IMR-90 (cell line): ENCODE data around the gene ZNF688. TPM values are rescaled to one million over a fixed set of nuclear protein-coding genes. Genes with fewer than 3 reads are reported as not detected.

ENCODE experiments used
- ATAC-seq: fragments of 200-7000 bp; cut with Tn5 transposase; 2 replicates; pipeline ENCODE4 v1.9.1; 2020; ENCODE audit warnings: low read depth, mild to moderate bottlenecking, moderate library complexity
- BruUV-seq: library from RNA; stranded (reverse); fragments of 400-500 nt; replicated peaks from 2 replicates; lab custom pipeline; 2021; lab: Mats Ljungman, UMichigan
- CTCF ChIA-PET: fragments of 300-600 bp; formaldehyde crosslinking; extraction: SDS; loops from one replicate; lab custom pipeline; 2021; ENCODE audit warnings: antibody characterized with exemption; lab: Yijun Ruan, JAX
- POLR2A ChIA-PET: fragments of 300-600 bp; sonication (Branson Sonifier 250); formaldehyde crosslinking; loops from one replicate; lab custom pipeline; 2022; ENCODE audit warnings: antibody characterized with exemption; ENCODE audit not compliant: unreplicated experiment; lab: Charles Lee
- DNase-seq: peaks from one replicate; pipeline ENCODE4 v3.0.0; 2013
- H2AFZ ChIP-seq: replicated peaks from 2 replicates; pipeline ENCODE3; 2013; ENCODE audit warnings: low read length, mild to moderate bottlenecking; ENCODE audit not compliant: poor library complexity
- H2AK5ac ChIP-seq: 2 replicates; pipeline ENCODE4 v1.6.1; 2013; ENCODE audit warnings: low read depth, low read length, inconsistent platforms
- H2AK9ac ChIP-seq: replicated peaks from 2 replicates; pipeline ENCODE3; 2013; ENCODE audit warnings: mild to moderate bottlenecking, low read depth, low read length, moderate library complexity; ENCODE audit not compliant: poor library complexity
- H2BK120ac ChIP-seq: 2 replicates; pipeline ENCODE4 v1.6.1; 2013; ENCODE audit warnings: low read depth, low read length, inconsistent platforms
- H2BK15ac ChIP-seq: 3 replicates; pipeline ENCODE4 v1.6.1; 2013; ENCODE audit warnings: low read depth, low read length, inconsistent platforms
- H2BK20ac ChIP-seq: 2 replicates; pipeline ENCODE4 v1.6.1; 2013; ENCODE audit warnings: low read depth, mild to moderate bottlenecking, inconsistent platforms, low read length, moderate library complexity
- H2BK5ac ChIP-seq: 2 replicates; pipeline ENCODE4 v1.6.1; 2013; ENCODE audit warnings: mild to moderate bottlenecking, low read depth, low read length, inconsistent platforms; ENCODE audit not compliant: poor library complexity, severe bottlenecking
- H3K14ac ChIP-seq: replicated peaks from 2 replicates; pipeline ENCODE4 v1.6.1; 2013; ENCODE audit warnings: low read depth, low read length, inconsistent platforms
- H3K18ac ChIP-seq: 2 replicates; pipeline ENCODE4 v1.6.1; 2013; ENCODE audit warnings: low read depth, low read length, control low read depth
- H3K23ac ChIP-seq: 2 replicates; pipeline ENCODE4 v1.6.1; 2013; ENCODE audit warnings: low read depth, low read length, inconsistent platforms
- H3K27ac ChIP-seq: 2 replicates; pipeline ENCODE4 v1.5.1; 2013; ENCODE audit warnings: mild to moderate bottlenecking, control low read depth, low read length; ENCODE audit not compliant: insufficient read depth
- H3K27me3 ChIP-seq: 2 replicates; pipeline ENCODE4 v1.6.1; 2013; ENCODE audit warnings: low read length; ENCODE audit not compliant: control insufficient read depth, insufficient read depth
- H3K36me3 ChIP-seq: 2 replicates; pipeline ENCODE4 v1.6.1; 2013; ENCODE audit warnings: low read length, mixed read lengths; ENCODE audit not compliant: control insufficient read depth, insufficient read depth
- H3K4ac ChIP-seq: 2 replicates; pipeline ENCODE4 v1.6.1; 2013; ENCODE audit warnings: low read depth, low read length, inconsistent platforms
- H3K4me1 ChIP-seq: 2 replicates; pipeline ENCODE4 v1.6.1; 2013; ENCODE audit warnings: low read length, mixed read lengths; ENCODE audit not compliant: control insufficient read depth, insufficient read depth
- H3K4me2 ChIP-seq: 2 replicates; pipeline ENCODE4 v1.6.1; 2013; ENCODE audit warnings: low read depth, mild to moderate bottlenecking, control low read depth, low read length, moderate library complexity
- H3K4me3 ChIP-seq: 2 replicates; pipeline ENCODE4 v1.5.1; 2013; ENCODE audit warnings: low read depth, mild to moderate bottlenecking, control low read depth, low read length, moderate library complexity; ENCODE audit not compliant: insufficient read depth
- H3K56ac ChIP-seq: 2 replicates; pipeline ENCODE4 v1.6.1; 2013; ENCODE audit warnings: low read length, inconsistent platforms; ENCODE audit not compliant: insufficient read depth; ENCODE audit errors: extremely low read depth
- H3K79me1 ChIP-seq, 2 experiments: 2 replicates each; pipeline ENCODE4 v1.6.1; 2013; ENCODE audit warnings: low read length in 2 of 2, inconsistent platforms in 1 of 2, low read depth in 1 of 2
- H3K9ac ChIP-seq: 2 replicates; pipeline ENCODE4 v1.6.1; 2013; ENCODE audit warnings: low read depth, low read length, control low read depth
- H3K9me1 ChIP-seq: 2 replicates; pipeline ENCODE4 v1.6.1; 2013; ENCODE audit warnings: low read length, inconsistent platforms; ENCODE audit not compliant: insufficient read depth
- H3K9me3 ChIP-seq: 2 replicates; pipeline ENCODE4 v1.6.1; 2013; ENCODE audit warnings: low read length; ENCODE audit not compliant: control insufficient read depth, insufficient read depth
- H4K20me1 ChIP-seq: 2 replicates; pipeline ENCODE4 v1.6.1; 2013; ENCODE audit warnings: low read length, inconsistent platforms; ENCODE audit not compliant: insufficient read depth
- H4K5ac ChIP-seq: 2 replicates; pipeline ENCODE4 v1.6.1; 2013; ENCODE audit warnings: mild to moderate bottlenecking, low read depth, low read length, control low read depth
- H4K8ac ChIP-seq, 2 experiments: 2 replicates each; pipeline ENCODE4 v1.6.1; 2013; ENCODE audit warnings: low read depth in 2 of 2, low read length in 2 of 2, control low read depth in 1 of 2, inconsistent platforms in 1 of 2
- H4K91ac ChIP-seq: 2 replicates; pipeline ENCODE4 v1.6.1; 2013; ENCODE audit warnings: low read depth, low read length, inconsistent platforms; ENCODE audit not compliant: insufficient read depth
- CEBPB ChIP-seq: IDR thresholded peaks from 2 replicates; pipeline ENCODE4 v1.6.1; 2012; ENCODE audit warnings: low read depth, low read length, improper control_type of control experiment
- CHD1 ChIP-seq: IDR thresholded peaks from 2 replicates; pipeline ENCODE4 v1.6.1; 2012; ENCODE audit warnings: low read depth, low read length, improper control_type of control experiment
- CTCF ChIP-seq: conservative IDR thresholded peaks from 2 replicates; pipeline ENCODE4 v1.5.1; 2012; ENCODE audit warnings: mild to moderate bottlenecking, low read depth, low read length, improper control_type of control experiment
- FOS ChIP-seq: fragments of 150-350 bp; IDR thresholded peaks from 2 replicates; pipeline ENCODE4 v1.6.1; 2016; ENCODE audit warnings: low read depth, low read length
- MAFK ChIP-seq: IDR thresholded peaks from 2 replicates; pipeline ENCODE4 v1.6.1; 2012; ENCODE audit warnings: low read depth, low read length, improper control_type of control experiment
- MXI1 ChIP-seq: IDR thresholded peaks from 2 replicates; pipeline ENCODE4 v1.6.1; 2012; ENCODE audit warnings: low read depth, mild to moderate bottlenecking, low read length, moderate library complexity, borderline replicate concordance
- NFE2L2 ChIP-seq: fragments of 150-350 bp; IDR thresholded peaks from 2 replicates; pipeline ENCODE4 v1.6.1; 2016; ENCODE audit warnings: low read depth, mild to moderate bottlenecking, low read length
- POLR2A ChIP-seq: IDR thresholded peaks from 2 replicates; pipeline ENCODE4 v1.6.1; 2012; ENCODE audit warnings: mild to moderate bottlenecking, low read depth, low read length
- RAD21 ChIP-seq: IDR thresholded peaks from 2 replicates; pipeline ENCODE4 v1.6.1; 2012; ENCODE audit warnings: low read length, improper control_type of control experiment
- RCOR1 ChIP-seq: IDR thresholded peaks from 2 replicates; pipeline ENCODE4 v1.6.1; 2012; ENCODE audit warnings: mild to moderate bottlenecking, low read length, improper control_type of control experiment; ENCODE audit not compliant: insufficient replicate concordance
- RFX5 ChIP-seq: IDR thresholded peaks from 2 replicates; pipeline ENCODE4 v1.8.0; 2012; ENCODE audit warnings: low read depth, mild to moderate bottlenecking, low read length, moderate library complexity
- SMC3 ChIP-seq: fragments of 150-350 bp; IDR thresholded peaks from 2 replicates; pipeline ENCODE4 v1.6.1; 2016; ENCODE audit warnings: low read depth, mild to moderate bottlenecking, antibody characterized with exemption, low read length, moderate library complexity
- USF2 ChIP-seq: fragments of 150-350 bp; IDR thresholded peaks from 2 replicates; pipeline ENCODE4 v1.6.1; 2017; ENCODE audit warnings: mild to moderate bottlenecking, antibody characterized with exemption, low read length, low read depth
- WGBS, 2 experiments: methylation state at CpG; one replicate each; pipeline versions ENCODE4 v1.1.5 to v1.1.7; 2013; ENCODE audit warnings: missing lambda C conversion rate in 2 of 2; ENCODE audit not compliant: insufficient read length in 1 of 2; ENCODE audit errors: extremely low coverage in 2 of 2; 5-methylcytosine and 5-hydroxymethylcytosine counted together
- dilution Hi-C: fragments of 300-500 bp; cut with HindIII; formaldehyde crosslinking; loops from one replicate; pipeline ENCODE4 v1.14.3; 2018; ENCODE audit warnings: low sequenced_read_pairs; ENCODE audit not compliant: unreplicated experiment
- in situ Hi-C: fragments of 300-500 bp; cut with MboI; formaldehyde crosslinking; loops from 3 replicates; pipeline ENCODE4 v1.14.3; 2019; ENCODE audit warnings: low sequenced_read_pairs, inconsistent platforms, mixed read lengths
- intact Hi-C: fragments of 100-400 bp; cut with micrococcal nuclease; formaldehyde crosslinking; loops from 2 replicates; pipeline ENCODE4 v1.10.0; 2022
- polyA plus RNA-seq, 3 experiments: library from polyadenylated mRNA; depleted of rRNA; stranded (reverse); fragments of >200 nt; gene quantifications; 2 replicates each; pipeline ENCODE4 v1.2.3, GENCODE V29; 2012; ENCODE audit warnings: low replicate concordance in 1 of 3
- total RNA-seq: library from RNA; depleted of rRNA; stranded (reverse); fragments of >200 nt; gene quantifications from 2 replicates; pipeline ENCODE4 v1.2.3, GENCODE V29; 2012

ZNF688 gene
- total and polyA plus RNA-seq, 2 of the 4 experiments (the other 2 are of a cell fraction) = 1.8 to 3.7 TPM

GRCh38 chr16:30526823-30527634, 44.5 kb downstream of the ZNF688 start:
- intact Hi-C loops = loop anchor here (1.0 to 2.0 kb wide), 4 partner anchors 44 to 132 kb away; partner anchors contain the start of genes FBRS, PRR14 and ZNF688
- POLR2A ChIA-PET = interaction anchor here (0.5 to 0.6 kb wide), 3 partner anchors 14 to 1082 kb away, joined by 3 to 7 read pairs (median 4); no protein-coding TSS in a partner anchor
- TF ChIP-seq RFX5 (no peak), NFE2L2 (no peak), MXI1 (peak; percentile 83), RCOR1 (no peak), POLR2A (peak; percentile 43; the same call in 1 of the 2 replicates), USF2 (peak; percentile 69), MAFK (no peak), CTCF (peak; percentile 14; the same call in 1 of the 2 replicates), CHD1 (no peak), RAD21 (0 out of 2 replicates have a peak, but pooled peaks have one; percentile 22), FOS (no peak), CEBPB (no peak), SMC3 (no peak)

More at GRCh38 chr16:30526823-30527634, 44.5 kb downstream of the ZNF688 start:
- H3K9me3 ChIP-seq = no peaks in the 10 kb centered on the region
- peak overlapping the region; percentile 91 for H3K4me2 ChIP-seq
- H3K23ac ChIP-seq = peak overlapping the region; percentile 84
- dilution Hi-C loops = no loop called here
- H3K4me3 ChIP-seq = peak overlapping the region; percentile 85
- CTCF ChIA-PET = interaction anchor here (0.5 to 0.7 kb wide), 2 partner anchors 24 to 109 kb away, joined by 3 to 4 read pairs; no protein-coding TSS in a partner anchor
- no peak overlapping the region for H2BK20ac ChIP-seq
- H4K91ac ChIP-seq = peak overlapping the region; percentile 81
- peaks cover 5% of the 10 kb centered on the region for H3K9me1 ChIP-seq
- peak overlapping the region; percentile 86 for H4K5ac ChIP-seq
- peak overlapping the region; percentile 77; the same call in 1 of the 2 replicates for H2BK120ac ChIP-seq
- H4K8ac ChIP-seq = peak overlapping the region; percentile 74 to 97
- peak overlapping the region; percentile 85 for H3K4ac ChIP-seq
- peak; percentile 91 for ATAC-seq
- H3K9ac ChIP-seq = peak overlapping the region; percentile 89
- no peaks in the 10 kb centered on the region; the same call in 1 of the 2 replicates for H4K20me1 ChIP-seq
- no peak overlapping the region for H2BK15ac ChIP-seq
- no peaks in the 10 kb centered on the region for H3K27me3 ChIP-seq
- H3K18ac ChIP-seq = peak overlapping the region; percentile 72; the same call in 1 of the 2 replicates
- H3K36me3 ChIP-seq = peaks cover 14% of the 10 kb centered on the region; the same call in 1 of the 2 replicates
- peak; percentile 96 for DNase-seq
- peak overlapping the region; percentile 100 for H2AFZ ChIP-seq
- BruUV-seq = no TSS peak
- peak overlapping the region; percentile 97 for H2AK9ac ChIP-seq
- H3K56ac ChIP-seq = peak overlapping the region; percentile 73
- H3K14ac ChIP-seq = peak overlapping the region; percentile 79
- H2BK5ac ChIP-seq = peak overlapping the region; percentile 95
- in situ Hi-C loops = no loop called here
- H3K79me1 ChIP-seq = peaks cover 5 to 6% of the 10 kb centered on the region in 2 experiments; a peak in 3 of 4 replicates
- 0% methylated on average over 17 of the region's 79 CpGs; no CpG with 5 or more reads in 1 of the 2 experiments for WGBS, 2 experiments
- peak overlapping the region; percentile 97 for H3K27ac ChIP-seq
- peaks cover 5% of the 10 kb centered on the region for H3K4me1 ChIP-seq
- peak overlapping the region; percentile 68 for H2AK5ac ChIP-seq
